Endothelial cell of umbilical vein (primary cell): ENCODE results near the gene SLC1A1. TPM values are rescaled to one million over a fixed set of nuclear protein-coding genes. Genes with fewer than 3 reads are reported as not detected.

Experiments
- BruUV-seq: library from RNA; stranded (reverse); fragments of 400-500 nt; replicated peaks from 2 replicates; lab custom pipeline; 2021; lab: Mats Ljungman, UMichigan
- CTCF ChIA-PET: fragments of 300-600, 350-600 bp; sonication (Branson Sonifier 250); formaldehyde crosslinking; loops from one replicate; lab custom pipeline; 2021; ENCODE audit warnings: antibody characterized with exemption, inconsistent platforms; lab: Charles Lee
- POLR2A ChIA-PET: fragments of 300-600, 350-600 bp; sonication (Branson Sonifier 250); formaldehyde crosslinking; loops from one replicate; lab custom pipeline; 2021; ENCODE audit warnings: antibody characterized with exemption, inconsistent platforms; lab: Charles Lee
- DNase-seq: peaks from one replicate; pipeline ENCODE4 v3.0.0-alpha.2; 2011; ENCODE audit warnings: low read depth, low spot score
- FAIRE-seq: peaks from 2 replicates; lab custom pipeline; 2011; peaks lifted over from hg19 to GRCh38; lab: Jason Lieb, UNC
- H2AFZ ChIP-seq: 2 replicates; pipeline ENCODE4 v1.6.0; 2012; ENCODE audit warnings: low read depth, low read length, control low read depth, inconsistent platforms
- H3K27ac ChIP-seq: 2 replicates; pipeline ENCODE4 v1.5.1; 2011; ENCODE audit warnings: low read depth, mild to moderate bottlenecking, control low read depth, low read length, moderate library complexity; ENCODE audit not compliant: insufficient read depth
- H3K27me3 ChIP-seq, 2 experiments: 2 replicates each; pipeline versions ENCODE4 v1.6.0 to v1.6.1; 2011; ENCODE audit warnings: low read length in 2 of 2, mixed read lengths in 1 of 2; ENCODE audit not compliant: control insufficient read depth in 2 of 2, insufficient read depth in 2 of 2
- H3K36me3 ChIP-seq, 2 experiments: 2 replicates in 1 of 2; 3 replicates in 1 of 2; pipeline ENCODE4 v1.5.1; 2011; ENCODE audit warnings: low read length in 2 of 2, mild to moderate bottlenecking in 1 of 2, moderate library complexity in 1 of 2; ENCODE audit not compliant: control insufficient read depth in 2 of 2, insufficient read depth in 2 of 2; ENCODE audit errors: extremely low read depth in 1 of 2
- H3K4me1 ChIP-seq: 3 replicates; pipeline ENCODE4 v1.5.1; 2011; ENCODE audit warnings: mild to moderate bottlenecking, low read length; ENCODE audit not compliant: control insufficient read depth, insufficient read depth; ENCODE audit errors: extremely low read depth
- H3K4me2 ChIP-seq: 2 replicates; pipeline ENCODE4 v1.6.1; 2011; ENCODE audit warnings: low read length, control low read depth, mixed read lengths; ENCODE audit not compliant: insufficient read depth
- H3K4me3 ChIP-seq, 3 experiments: fragments of 200-600 bp in 1 of 3; sonication (generic), shearing (Covaris generic) in 1 of 3; replicated peaks in 1 of 3; 2 replicates each; pipeline ENCODE4 v1.5.1; 2011 to 2016; ENCODE audit warnings: control low read depth in 3 of 3, low read length in 3 of 3, mild to moderate bottlenecking in 2 of 3, inconsistent platforms in 1 of 3, low read depth in 1 of 3, moderate library complexity in 1 of 3; ENCODE audit not compliant: insufficient read depth in 1 of 3
- H3K79me2 ChIP-seq: 2 replicates; pipeline ENCODE4 v1.6.0; 2012; ENCODE audit warnings: low read length, inconsistent platforms; ENCODE audit not compliant: control insufficient read depth, insufficient read depth
- H3K9ac ChIP-seq: replicated peaks from 2 replicates; pipeline ENCODE3; 2011; ENCODE audit warnings: low read length, control low read depth; ENCODE audit not compliant: insufficient read depth; ENCODE audit errors: extremely low read depth
- H3K9me1 ChIP-seq: replicated peaks from 3 replicates; pipeline ENCODE4 v1.6.0; 2011; ENCODE audit warnings: mild to moderate bottlenecking, low read length; ENCODE audit not compliant: control insufficient read depth, insufficient read depth; ENCODE audit errors: extremely low read depth
- H3K9me3 ChIP-seq: replicated peaks from 2 replicates; pipeline ENCODE4 v1.5.1; 2012; ENCODE audit warnings: low read length, inconsistent platforms; ENCODE audit not compliant: control insufficient read depth, insufficient read depth
- H4K20me1 ChIP-seq: replicated peaks from 2 replicates; pipeline ENCODE3; 2011; ENCODE audit warnings: mild to moderate bottlenecking, low read length; ENCODE audit not compliant: control insufficient read depth, insufficient read depth; ENCODE audit errors: extremely low read depth
- CTCF ChIP-seq, 2 donors: IDR thresholded peaks; 1 replicate in 1 of 2; 2 replicates in 1 of 2; pipeline ENCODE4 v1.5.1; 2011; ENCODE audit warnings: low read length in 2 of 2, mild to moderate bottlenecking in 2 of 2, moderate library complexity in 2 of 2, control low read depth in 1 of 2, inconsistent platforms in 1 of 2, low read depth in 1 of 2; ENCODE audit not compliant: insufficient read depth in 1 of 2; ENCODE audit errors: extremely low read depth in 1 of 2
- EZH2 ChIP-seq: IDR thresholded peaks from 2 replicates; pipeline ENCODE4 v1.6.1; 2012; ENCODE audit warnings: borderline replicate concordance, low read depth, mild to moderate bottlenecking, moderate library complexity, low read length, inconsistent platforms; ENCODE audit not compliant: severe bottlenecking
- FOS ChIP-seq: IDR thresholded peaks from 2 replicates; pipeline ENCODE4 v1.6.1; 2011; ENCODE audit warnings: mild to moderate bottlenecking, low read length, moderate library complexity, borderline replicate concordance; ENCODE audit not compliant: insufficient read depth
- GATA2 ChIP-seq: IDR thresholded peaks from 2 replicates; pipeline ENCODE4 v1.7.0; 2011; ENCODE audit warnings: low read depth, mild to moderate bottlenecking, moderate library complexity, mixed read lengths, low read length; ENCODE audit not compliant: insufficient read length, insufficient read depth
- JUN ChIP-seq: IDR thresholded peaks from 2 replicates; pipeline ENCODE4 v1.6.1; 2011; ENCODE audit warnings: borderline replicate concordance, low read depth; ENCODE audit not compliant: insufficient read length, insufficient read depth
- MAX ChIP-seq: IDR thresholded peaks from 2 replicates; pipeline ENCODE4 v1.6.1; 2011; ENCODE audit not compliant: insufficient read depth, insufficient read length
- MYC ChIP-seq: IDR thresholded peaks from one replicate; pipeline ENCODE4 v1.6.1; 2011; ENCODE audit warnings: mild to moderate bottlenecking, low read depth, low read length
- POLR2A ChIP-seq: IDR thresholded peaks from 2 replicates; pipeline ENCODE4 v1.6.1; 2012; ENCODE audit warnings: low read depth, mild to moderate bottlenecking, control low read depth, low read length
- POLR2AphosphoS5 ChIP-seq: IDR thresholded peaks from 2 replicates; pipeline ENCODE4 v1.6.1; 2012; ENCODE audit warnings: low read depth, mild to moderate bottlenecking, control low read depth, low read length, moderate library complexity; ENCODE audit not compliant: insufficient read depth
- dilution Hi-C: fragments of 300-500 bp; cut with MboI; formaldehyde crosslinking; loops from one replicate; pipeline ENCODE4 v1.15.0; 2019; ENCODE audit warnings: low sequenced_read_pairs; ENCODE audit not compliant: extremely low pct_ligation_motif_present
- intact Hi-C: fragments of 100-400 bp; cut with micrococcal nuclease; formaldehyde crosslinking; loops from one replicate; pipeline ENCODE4 v1.10.0; 2022
- polyA plus RNA-seq, 4 experiments: library from polyadenylated mRNA; depleted of rRNA in 3 of 4; stranded (reverse) in 3 of 4; unstranded in 1 of 4; fragments of >200 nt; gene quantifications; 2 replicates each; pipeline versions ENCODE4 v1.2.1 to v1.2.3, GENCODE V29; 2011 to 2012; ENCODE audit warnings: missing spikeins in 1 of 4
- total RNA-seq: library from RNA; stranded (reverse); gene quantifications from 2 replicates; pipeline ENCODE4 v1.2.3, GENCODE V29; 2021

The SLC1A1 gene
- total and polyA plus RNA-seq, 2 donors (not counting 3 experiments of a cell fraction or from before 2014, with no cell fraction given): 5.8 to 8.3 TPM

- FAIRE-seq: no peak
- no peak overlapping the region for H3K9ac ChIP-seq
- no peak for DNase-seq
- no peak overlapping the region for H3K4me2 ChIP-seq
- no peaks in the 10 kb centered on the region for H3K36me3 ChIP-seq
- intact Hi-C loops: no loop called here
- H3K27me3 ChIP-seq: no peaks in the 10 kb centered on the region
- no TSS peak for BruUV-seq
- ChIA-PET POLR2A (no interaction called here), CTCF (interaction anchor here (1.4 kb wide), 1 partner anchor 14 kb away, joined by 3 read pairs; no protein-coding TSS in a partner anchor)
- H3K4me1 ChIP-seq: peaks cover 22% of the 10 kb centered on the region
- H3K9me1 ChIP-seq: no peaks in the 10 kb centered on the region
- no peak overlapping the region for H3K27ac ChIP-seq
- H3K4me3 ChIP-seq: no peak overlapping the region
- no peaks in the 10 kb centered on the region for H4K20me1 ChIP-seq
- H3K79me2 ChIP-seq: no peaks in the 10 kb centered on the region
- dilution Hi-C loops: no loop called here
- no peak overlapping the region for H2AFZ ChIP-seq
- no peaks in the 10 kb centered on the region for H3K9me3 ChIP-seq
- TF ChIP-seq GATA2: no peak
- no peak for TF ChIP-seq FOS
- TF ChIP-seq POLR2AphosphoS5: no peak
- TF ChIP-seq MAX: no peak
- TF ChIP-seq POLR2A: no peak
- no peak for TF ChIP-seq MYC
- no peak for TF ChIP-seq CTCF (IDR thresholded peaks at IDR 0.05; ENCODE audit: extremely low read depth in 1 of 2, insufficient read depth in 1 of 2, low read depth in 1 of 2, low read length in 2 of 2)
- TF ChIP-seq JUN: no peak
- no peak for TF ChIP-seq EZH2
These were observed 47.3 kb downstream of the SLC1A1 start for GRCh38 chr9:4537581-4537980.
